ENCODE measurements around the gene ASPHD2. TPM values are rescaled to one million over a fixed set of nuclear protein-coding genes. Genes with fewer than 3 reads are reported as not detected.

Gene ASPHD2
- total RNA-seq, 4 donors from 2014 or later: 0.49 to 1.7 (median 0.88) TPM; not detected in 1

- no peak for TF ChIP-seq CTCF (IDR thresholded peaks at IDR 0.05; ENCODE audit: low read depth)
Measured at GRCh38 chr22:26391623-26392022, 37.4 kb upstream of the ASPHD2 start.

GRCh38 chr22:26393929-26394328, 35.1 kb upstream of the ASPHD2 start:
- TF ChIP-seq CTCF (IDR thresholded peaks at IDR 0.05; ENCODE audit: low read depth): no peak

- TF ChIP-seq CTCF (IDR thresholded peaks at IDR 0.05; ENCODE audit: low read depth): no peak
Measured at GRCh38 chr22:26394777-26395176, 34.3 kb upstream of the ASPHD2 start.

GRCh38 chr22:26395926-26396325, 33.1 kb upstream of the ASPHD2 start:
- TF ChIP-seq CTCF (IDR thresholded peaks at IDR 0.05; ENCODE audit: low read depth): no peak

GRCh38 chr22:26398741-26399153, 30.3 kb upstream of the ASPHD2 start:
- no peak for TF ChIP-seq CTCF (IDR thresholded peaks at IDR 0.05; ENCODE audit: low read depth)

- TF ChIP-seq CTCF (IDR thresholded peaks at IDR 0.05; ENCODE audit: low read depth): no peak
Measured at GRCh38 chr22:26399289-26399688, 29.8 kb upstream of the ASPHD2 start.

- TF ChIP-seq CTCF (IDR thresholded peaks at IDR 0.05; ENCODE audit: low read depth): no peak
Measured at GRCh38 chr22:26401726-26402125, 27.3 kb upstream of the ASPHD2 start.
